PC-3 (cell line): ENCODE results near the gene CCT4. TPM values are rescaled to one million over a fixed set of nuclear protein-coding genes. Genes with fewer than 3 reads are reported as not detected.
A peak's percentile ranks its signal among the peaks of the same experiment; 100 is the strongest.

Experiments used
- ATAC-seq: fragments of 200-7000 bp; cut with Tn5 transposase; 2 replicates; pipeline ENCODE4 v1.9.1; 2020; ENCODE audit warnings: mild to moderate bottlenecking, moderate library complexity
- BruUV-seq: library from RNA; stranded (reverse); fragments of 400-500 nt; replicated peaks from 2 replicates; lab custom pipeline; 2021; lab: Mats Ljungman, UMichigan
- CTCF ChIA-PET: fragments of 300-600 bp; sonication (Branson Sonifier 250); formaldehyde crosslinking; loops from one replicate; lab custom pipeline; 2022; ENCODE audit warnings: antibody characterized with exemption; lab: Charles Lee
- POLR2A ChIA-PET: fragments of 300-600 bp; sonication (Branson Sonifier 250); formaldehyde crosslinking; loops from one replicate; lab custom pipeline; 2022; ENCODE audit warnings: antibody characterized with exemption; ENCODE audit not compliant: unreplicated experiment; lab: Charles Lee
- DNase-seq: peaks from one replicate; pipeline ENCODE4 v3.0.0-alpha.2; 2015
- H2AFZ ChIP-seq: fragments of 300-600 bp; sonication (generic); 2 replicates; pipeline ENCODE4 v1.6.0; 2016; ENCODE audit warnings: antibody characterized with exemption, low read length
- H3F3A ChIP-seq: fragments of 300-600 bp; sonication (generic); one replicate; pipeline ENCODE4 v1.6.0; 2017; ENCODE audit warnings: antibody characterized with exemption, low read length, control low read depth, mild to moderate bottlenecking; ENCODE audit not compliant: unreplicated experiment
- H3K27ac ChIP-seq: fragments of 300-600 bp; sonication (generic); 2 replicates; pipeline ENCODE4 v1.5.1; 2016; ENCODE audit warnings: mild to moderate bottlenecking, low read length
- H3K27me3 ChIP-seq: fragments of 300-600 bp; sonication (generic); 2 replicates; pipeline ENCODE4 v1.6.1; 2016; ENCODE audit warnings: low read length, mixed read lengths
- H3K36me3 ChIP-seq: fragments of 300-600 bp; sonication (generic); 2 replicates; pipeline ENCODE4 v1.6.1; 2016; ENCODE audit warnings: low read depth, mixed run types, low read length, mixed read lengths
- H3K4me1 ChIP-seq: fragments of 300-600 bp; sonication (generic); 2 replicates; pipeline ENCODE4 v1.5.1; 2016; ENCODE audit warnings: low read length; ENCODE audit not compliant: insufficient read depth
- H3K4me2 ChIP-seq: fragments of 300-600 bp; sonication (generic); 2 replicates; pipeline ENCODE4 v1.6.0; 2016; ENCODE audit warnings: low read length
- H3K4me3 ChIP-seq: fragments of 300-600 bp; sonication (generic); 2 replicates; pipeline ENCODE4 v1.5.1; 2016; ENCODE audit warnings: mild to moderate bottlenecking, low read length, mixed read lengths
- H3K79me2 ChIP-seq: fragments of 300-600 bp; sonication (generic); 2 replicates; pipeline ENCODE4 v1.6.1; 2017; ENCODE audit warnings: low read length, mixed read lengths
- H3K9ac ChIP-seq: fragments of 300-600 bp; sonication (generic); 2 replicates; pipeline ENCODE4 v1.6.0; 2016; ENCODE audit warnings: mild to moderate bottlenecking, low read length
- H3K9me2 ChIP-seq: fragments of 300-600 bp; sonication (generic); replicated peaks from 2 replicates; pipeline ENCODE4 v1.6.1; 2016; ENCODE audit warnings: mixed run types, low read length, mixed read lengths
- H3K9me3 ChIP-seq: fragments of 300-600 bp; sonication (generic); 2 replicates; pipeline ENCODE4 v1.6.1; 2016; ENCODE audit warnings: low read length, mixed read lengths
- H4K20me1 ChIP-seq: fragments of 300-600 bp; sonication (generic); 2 replicates; pipeline ENCODE4 v1.6.1; 2016; ENCODE audit warnings: low read length, mixed read lengths
- CTCF ChIP-seq: fragments of 300-600 bp; sonication (generic); conservative IDR thresholded peaks from 2 replicates; pipeline ENCODE4 v1.5.1; 2017; ENCODE audit warnings: antibody characterized with exemption, low read depth, mild to moderate bottlenecking, low read length
- EZH2 ChIP-seq: fragments of 300-600 bp; sonication (generic); IDR thresholded peaks from one replicate; pipeline ENCODE4 v1.6.1; 2017; ENCODE audit warnings: antibody characterized with exemption, mild to moderate bottlenecking, low read length; ENCODE audit not compliant: unreplicated experiment
- EZH2phosphoT487 ChIP-seq: fragments of 300-600 bp; sonication (generic); IDR thresholded peaks from 2 replicates; pipeline ENCODE4 v1.6.1; 2018; ENCODE audit warnings: mild to moderate bottlenecking, antibody characterized with exemption, low read length, borderline replicate concordance
- intact Hi-C: fragments of 100-400 bp; cut with micrococcal nuclease; formaldehyde crosslinking; loops from 2 replicates; pipeline ENCODE4 v1.9.0; 2023
- total RNA-seq: library from RNA; depleted of rRNA; stranded (reverse); fragments of >200 nt; gene quantifications from 2 replicates; pipeline ENCODE4 v1.2.3, GENCODE V29; 2014

Gene CCT4
- total RNA-seq, 1 experiment from 2014 or later, result 195 TPM

- intact Hi-C loops, result loop anchor here (10.0 kb wide), 1 partner anchor 283 kb away; the partner anchor contains the start of gene B3GNT2
- DNase-seq (no peak), ATAC-seq (no peak)
- Histone ChIP-seq H4K20me1 (no peaks in the 10 kb centered on the region), H3K4me1 (peaks cover 4% of the 10 kb centered on the region; the same call in 1 of the 2 replicates), H3K9me2 (no peaks in the 10 kb centered on the region), H3F3A (no peaks in the 10 kb centered on the region), H3K9ac (no peak overlapping the region), H2AFZ (no peak overlapping the region), H3K4me2 (no peak overlapping the region), H3K9me3 (no peaks in the 10 kb centered on the region), H3K4me3 (no peak overlapping the region), H3K79me2 (peaks cover 6% of the 10 kb centered on the region), H3K27ac (no peak overlapping the region), H3K27me3 (no peaks in the 10 kb centered on the region), H3K36me3 (no peaks in the 10 kb centered on the region)
- ChIA-PET POLR2A (no interaction called here), CTCF (no interaction called here)
- no TSS peak for BruUV-seq
- TF ChIP-seq EZH2phosphoT487, result no peak
- peak; percentile 36; the same call in 1 of the 2 replicates for TF ChIP-seq CTCF
- TF ChIP-seq EZH2, result no peak
These were observed 23.1 kb upstream of the CCT4 start for GRCh38 chr2:61911510-61911909.

GRCh38 chr2:61910603-61911002 is 22.1 kb upstream of the CCT4 start:
- peak; percentile 56 for TF ChIP-seq CTCF
- TF ChIP-seq EZH2phosphoT487, result no peak
- DNase-seq (peak; percentile 57), ATAC-seq (no peak)
- no TSS peak for BruUV-seq
- peaks cover 15% of the 10 kb centered on the region for H3K79me2 ChIP-seq
- no peak overlapping the region for H3K9ac ChIP-seq
- H3F3A ChIP-seq, result no peaks in the 10 kb centered on the region
- no peaks in the 10 kb centered on the region for H3K27me3 ChIP-seq
- H3K4me3 ChIP-seq, result no peak overlapping the region
- H3K9me3 ChIP-seq, result no peaks in the 10 kb centered on the region
- H4K20me1 ChIP-seq, result no peaks in the 10 kb centered on the region
- H3K36me3 ChIP-seq, result no peaks in the 10 kb centered on the region
- H3K27ac ChIP-seq, result no peak overlapping the region
- intact Hi-C loops, result loop anchor here (10.0 kb wide), 1 partner anchor 284 kb away; the partner anchor contains the start of gene B3GNT2
- H3K4me2 ChIP-seq, result no peak overlapping the region
- ChIA-PET CTCF (no interaction called here), POLR2A (no interaction called here)
- H2AFZ ChIP-seq, result no peak overlapping the region
- peaks cover 6% of the 10 kb centered on the region; the same call in 1 of the 2 replicates for H3K4me1 ChIP-seq
- no peaks in the 10 kb centered on the region for H3K9me2 ChIP-seq

GRCh38 chr2:61909116-61909515 is 20.7 kb upstream of the CCT4 start:
- no peak overlapping the region for H3K4me3 ChIP-seq
- H3K9me2 ChIP-seq, result no peaks in the 10 kb centered on the region
- TF ChIP-seq EZH2phosphoT487 (no peak), EZH2 (no peak), CTCF (no peak)
- BruUV-seq, result no TSS peak
- H3K36me3 ChIP-seq, result no peaks in the 10 kb centered on the region
- H3F3A ChIP-seq, result no peaks in the 10 kb centered on the region
- H3K9ac ChIP-seq, result no peak overlapping the region
- H3K4me1 ChIP-seq, result peaks cover 13% of the 10 kb centered on the region
- no peaks in the 10 kb centered on the region for H3K9me3 ChIP-seq
- H3K4me2 ChIP-seq, result no peak overlapping the region
- no peak for DNase-seq
- no peak for ATAC-seq
- POLR2A ChIA-PET, result no interaction called here
- no peaks in the 10 kb centered on the region for H4K20me1 ChIP-seq
- H3K27ac ChIP-seq, result no peak overlapping the region
- peaks cover 16% of the 10 kb centered on the region for H3K79me2 ChIP-seq
- intact Hi-C loops, result no loop called here
- CTCF ChIA-PET, result no interaction called here
- no peaks in the 10 kb centered on the region for H3K27me3 ChIP-seq
- no peak overlapping the region for H2AFZ ChIP-seq
